Upper lobe of left lung (tissue), 4 donors: ENCODE results near the gene CCT6A.

Experiments
- POLR2A ChIP-seq, 4 donors: fragments of 450-650 bp; IDR thresholded peaks; one replicate each; pipeline ENCODE4 v1.5.1; 2016 to 2017; ENCODE audit warnings: antibody characterized with exemption in 4 of 4, mild to moderate bottlenecking in 2 of 4
- POLR2AphosphoS5 ChIP-seq, 2 donors: sonication (generic); formaldehyde crosslinking; IDR thresholded peaks; one replicate each; pipeline ENCODE4 v1.5.1; 2017; ENCODE audit warnings: antibody characterized with exemption in 2 of 2
- TF ChIP-seq, protein P1 (sequence below), 6 experiments: fragments of 450-650 bp in 4 of 6; fragments of 200-600 bp in 2 of 6; sonication (generic) in 2 of 6; IDR thresholded peaks; one replicate each; pipeline ENCODE4 v1.5.1; 2016 to 2019; ENCODE audit warnings: antibody characterized with exemption in 6 of 6

DNA sequence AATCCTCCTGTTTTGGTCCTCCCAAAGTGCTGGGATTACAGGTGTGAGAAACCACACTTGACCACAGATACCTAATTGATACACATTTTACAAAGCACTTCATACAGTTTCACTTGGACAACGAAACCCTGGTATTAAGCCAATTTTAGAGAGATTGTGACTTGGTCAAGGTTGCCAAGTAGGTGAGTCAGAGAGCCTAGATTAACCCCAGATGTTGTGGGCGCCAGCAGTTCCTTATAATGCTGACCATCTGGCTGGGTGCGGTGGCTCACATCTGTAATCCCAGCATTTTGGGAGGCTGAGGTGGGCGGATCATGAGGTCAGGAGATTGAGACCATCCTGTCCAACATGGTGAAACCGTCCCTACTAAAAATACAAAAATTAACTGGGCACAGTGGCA is 46.1 kb downstream of the CCT6A start:
- TF ChIP-seq POLR2AphosphoS5 (IDR thresholded peaks at IDR 0.05), result no peak
- TF ChIP-seq, protein P1, sequence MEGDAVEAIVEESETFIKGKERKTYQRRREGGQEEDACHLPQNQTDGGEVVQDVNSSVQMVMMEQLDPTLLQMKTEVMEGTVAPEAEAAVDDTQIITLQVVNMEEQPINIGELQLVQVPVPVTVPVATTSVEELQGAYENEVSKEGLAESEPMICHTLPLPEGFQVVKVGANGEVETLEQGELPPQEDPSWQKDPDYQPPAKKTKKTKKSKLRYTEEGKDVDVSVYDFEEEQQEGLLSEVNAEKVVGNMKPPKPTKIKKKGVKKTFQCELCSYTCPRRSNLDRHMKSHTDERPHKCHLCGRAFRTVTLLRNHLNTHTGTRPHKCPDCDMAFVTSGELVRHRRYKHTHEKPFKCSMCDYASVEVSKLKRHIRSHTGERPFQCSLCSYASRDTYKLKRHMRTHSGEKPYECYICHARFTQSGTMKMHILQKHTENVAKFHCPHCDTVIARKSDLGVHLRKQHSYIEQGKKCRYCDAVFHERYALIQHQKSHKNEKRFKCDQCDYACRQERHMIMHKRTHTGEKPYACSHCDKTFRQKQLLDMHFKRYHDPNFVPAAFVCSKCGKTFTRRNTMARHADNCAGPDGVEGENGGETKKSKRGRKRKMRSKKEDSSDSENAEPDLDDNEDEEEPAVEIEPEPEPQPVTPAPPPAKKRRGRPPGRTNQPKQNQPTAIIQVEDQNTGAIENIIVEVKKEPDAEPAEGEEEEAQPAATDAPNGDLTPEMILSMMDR (IDR thresholded peaks at IDR 0.05), result no peak
- TF ChIP-seq POLR2A (IDR thresholded peaks at IDR 0.05), result no peak
